ENCODE data around the gene RHOT1. TPM values are rescaled to one million over a fixed set of nuclear protein-coding genes. Genes with fewer than 3 reads are reported as not detected.
A peak's percentile ranks its signal among the peaks of the same experiment; 100 is the strongest.

The RHOT1 gene
- polyA plus RNA-seq, 4 donors, result 23.2 to 61.5 (median 34.8) TPM

DNA sequence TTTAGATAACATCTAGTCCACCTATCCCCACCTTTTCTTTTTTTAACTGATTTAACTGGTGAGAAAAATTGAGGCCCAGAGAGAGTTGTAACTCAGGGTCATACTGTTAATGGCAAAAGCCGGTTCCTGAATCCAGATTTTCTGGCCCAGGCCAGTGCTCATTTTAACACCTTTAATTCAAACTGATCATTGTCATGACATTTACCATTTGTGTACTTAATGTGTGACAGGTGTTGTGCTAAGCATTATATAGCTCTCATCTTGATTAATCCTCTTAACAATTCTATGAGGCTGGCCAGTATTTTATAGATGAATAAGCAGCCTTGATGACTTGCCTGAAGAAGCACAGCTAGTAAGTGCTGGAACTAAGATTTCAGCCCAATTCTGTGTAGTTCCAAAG lies 14.4 kb downstream of the RHOT1 start:
- Histone ChIP-seq H3K9me3 (ENCODE audit: control insufficient read depth in 2 of 2, insufficient read depth in 1 of 2, low read depth in 1 of 2, low read length in 1 of 2) (no peaks in the 10 kb centered on the region), H3K27me3 (ENCODE audit: control insufficient read depth in 3 of 3, insufficient read depth in 3 of 3, low read length in 3 of 3) (no peaks in the 10 kb centered on the region), H3K4me3 (ENCODE audit: low read depth in 1 of 3, low read length in 3 of 3) (no peak overlapping the region), H3K4me1 (ENCODE audit: control insufficient read depth in 3 of 3, insufficient read depth in 2 of 3, low read depth in 1 of 3, low read length in 2 of 3) (peaks cover 0 to 11% (median 0%) of the 10 kb centered on the region in 3 donors), H3K36me3 (ENCODE audit: control insufficient read depth in 3 of 3, insufficient read depth in 2 of 3, low read depth in 1 of 3, low read length in 3 of 3) (peaks cover 0 to 50% (median 5%) of the 10 kb centered on the region in 3 donors), H3K27ac (ENCODE audit: low read depth in 1 of 3, low read length in 2 of 3) (no peak overlapping the region)
- FAIRE-seq (no peak), DNase-seq (no peak)
- WGBS, 3 donors, result 93 to 100% (median 94%) methylated on average over 1 of the region's 1 CpG

DNA sequence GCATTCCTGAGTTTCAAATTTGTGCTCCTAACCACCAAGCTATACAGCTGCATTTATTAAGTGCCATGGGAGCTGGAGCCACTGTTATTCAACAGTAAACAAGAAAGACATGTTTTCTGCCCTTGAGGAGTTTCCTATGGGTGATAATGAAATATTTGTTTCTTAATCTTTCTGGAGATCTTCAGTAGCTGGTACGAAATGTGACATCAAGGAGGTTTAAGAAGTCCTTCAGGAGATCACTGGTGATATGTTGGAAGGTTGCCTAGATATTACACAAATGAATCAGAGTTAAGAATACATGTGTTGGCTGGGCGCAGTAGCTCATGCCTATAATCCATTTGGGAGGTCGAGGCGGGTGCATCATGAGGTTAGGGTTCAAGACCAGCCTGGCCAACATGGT lies 14.9 kb downstream of the RHOT1 start:
- 90 to 94% (median 93%) methylated on average over 4 of the region's 4 CpGs for WGBS, 3 donors
- Histone ChIP-seq H3K4me3 (ENCODE audit: low read depth in 1 of 3, low read length in 3 of 3) (no peak overlapping the region), H3K27ac (ENCODE audit: low read depth in 1 of 3, low read length in 2 of 3) (no peak overlapping the region), H3K4me1 (ENCODE audit: control insufficient read depth in 3 of 3, insufficient read depth in 2 of 3, low read depth in 1 of 3, low read length in 2 of 3) (peaks cover 0 to 11% (median 4%) of the 10 kb centered on the region in 3 donors), H3K9me3 (ENCODE audit: control insufficient read depth in 2 of 2, insufficient read depth in 1 of 2, low read depth in 1 of 2, low read length in 1 of 2) (no peaks in the 10 kb centered on the region), H3K36me3 (ENCODE audit: control insufficient read depth in 3 of 3, insufficient read depth in 2 of 3, low read depth in 1 of 3, low read length in 3 of 3) (peaks cover 0 to 54% (median 5%) of the 10 kb centered on the region in 3 donors), H3K27me3 (ENCODE audit: control insufficient read depth in 3 of 3, insufficient read depth in 3 of 3, low read length in 3 of 3) (no peaks in the 10 kb centered on the region)
- FAIRE-seq (no peak), DNase-seq (no peak)

DNA sequence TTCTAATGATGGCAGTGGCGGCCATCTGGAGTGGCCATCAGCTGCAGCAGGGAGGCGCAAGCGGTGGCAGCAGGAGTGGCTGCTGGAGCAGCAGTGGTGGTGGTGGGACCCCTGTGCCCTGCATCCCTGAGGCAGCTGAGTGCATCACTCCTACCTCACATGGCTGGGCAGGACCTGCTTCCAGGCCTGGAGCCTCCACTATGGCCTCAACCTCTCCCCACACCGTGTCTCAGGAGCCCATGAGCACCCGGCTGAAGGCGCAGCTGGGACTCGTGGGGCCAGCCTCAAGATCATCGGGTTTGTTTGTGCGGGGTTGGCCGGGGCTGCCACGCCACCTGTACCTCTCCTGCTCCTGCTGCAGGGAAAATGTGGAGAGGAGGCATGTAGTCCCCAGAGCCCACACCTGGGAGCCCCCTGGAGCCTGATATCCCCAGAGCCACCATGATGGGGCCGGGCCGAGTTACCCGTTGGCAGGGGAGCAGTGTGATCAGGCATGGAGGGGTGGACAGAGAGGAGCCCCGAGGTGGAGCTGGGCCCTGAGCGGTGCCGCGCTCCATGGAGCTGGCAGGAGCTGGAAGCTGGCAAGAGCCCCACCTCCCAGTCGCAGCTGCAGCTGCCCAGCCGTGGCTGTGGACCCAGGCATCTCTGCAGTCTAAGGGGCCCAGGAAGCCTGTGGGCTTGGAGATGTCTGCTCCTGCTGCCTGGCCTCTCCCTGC lies 16.7 kb downstream of the RHOT1 start:
- Histone ChIP-seq H3K27me3 (ENCODE audit: control insufficient read depth in 3 of 3, insufficient read depth in 3 of 3, low read length in 3 of 3) (no peaks in the 10 kb centered on the region), H3K4me3 (ENCODE audit: low read depth in 1 of 3, low read length in 3 of 3) (no peak overlapping the region), H3K4me1 (ENCODE audit: control insufficient read depth in 3 of 3, insufficient read depth in 2 of 3, low read depth in 1 of 3, low read length in 2 of 3) (peaks cover 0 to 4% (median 0%) of the 10 kb centered on the region in 3 donors), H3K27ac (ENCODE audit: low read depth in 1 of 3, low read length in 2 of 3) (no peak overlapping the region), H3K36me3 (ENCODE audit: control insufficient read depth in 3 of 3, insufficient read depth in 2 of 3, low read depth in 1 of 3, low read length in 3 of 3) (peaks cover 0 to 55% (median 3%) of the 10 kb centered on the region in 3 donors), H3K9me3 (ENCODE audit: control insufficient read depth in 2 of 2, insufficient read depth in 1 of 2, low read depth in 1 of 2, low read length in 1 of 2) (peaks cover 0 to 3% of the 10 kb centered on the region in 2 donors)
- WGBS, 3 donors, result 92 to 95% (median 95%) methylated on average over 18 to 20 of the region's 20 CpGs
- FAIRE-seq (no peak), DNase-seq (no peak)

DNA sequence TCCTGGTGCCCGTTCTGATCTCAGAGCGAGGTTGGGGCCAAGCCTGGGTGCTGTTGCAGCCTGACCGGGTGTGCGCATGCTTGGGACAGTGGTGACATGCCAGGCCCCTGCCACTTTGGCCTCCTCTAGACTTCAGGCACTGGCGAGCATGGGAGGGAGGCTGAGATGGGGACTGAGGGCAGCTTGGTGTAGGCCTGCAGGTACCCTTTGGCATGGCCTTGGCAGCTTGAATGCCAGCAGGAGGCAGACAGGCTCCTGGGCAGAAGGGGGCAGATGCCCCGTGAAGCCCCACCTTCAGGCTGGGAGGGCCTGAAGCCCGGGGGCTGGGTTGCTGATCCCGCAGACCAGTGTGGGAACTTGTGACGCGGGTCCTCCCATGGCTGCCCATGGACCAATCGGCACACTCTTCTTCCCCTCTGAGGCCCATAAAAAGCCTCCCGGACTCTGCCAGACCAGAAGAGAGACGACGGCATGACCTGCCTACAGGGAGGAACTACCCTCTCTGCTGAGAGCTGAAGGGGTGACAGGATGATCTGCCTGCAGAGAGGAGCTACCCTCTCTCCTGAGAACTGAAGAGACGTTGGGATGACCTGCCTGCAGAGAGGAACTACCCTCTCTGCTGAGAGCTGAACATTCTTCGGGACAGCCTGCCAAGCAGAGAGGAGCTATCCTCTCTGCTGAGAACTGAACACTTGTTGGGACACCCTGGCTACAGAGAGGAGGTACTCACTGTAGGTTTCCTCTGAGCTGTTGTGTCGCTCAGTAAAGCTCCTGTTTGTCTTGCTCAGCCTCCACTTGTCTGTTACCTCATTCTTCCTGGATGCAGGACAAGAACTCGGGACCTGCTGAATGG lies 17.5 kb downstream of the RHOT1 start:
- FAIRE-seq, result no peak
- Histone ChIP-seq H3K36me3 (ENCODE audit: control insufficient read depth in 3 of 3, insufficient read depth in 2 of 3, low read depth in 1 of 3, low read length in 3 of 3) (peaks cover 0 to 57% (median 3%) of the 10 kb centered on the region in 3 donors), H3K27me3 (ENCODE audit: control insufficient read depth in 3 of 3, insufficient read depth in 3 of 3, low read length in 3 of 3) (no peaks in the 10 kb centered on the region), H3K4me3 (ENCODE audit: low read depth in 1 of 3, low read length in 3 of 3) (no peak overlapping the region), H3K27ac (ENCODE audit: low read depth in 1 of 3, low read length in 2 of 3) (no peak overlapping the region), H3K4me1 (ENCODE audit: control insufficient read depth in 3 of 3, insufficient read depth in 2 of 3, low read depth in 1 of 3, low read length in 2 of 3) (peaks cover 0 to 4% (median 0%) of the 10 kb centered on the region in 3 donors), H3K9me3 (ENCODE audit: control insufficient read depth in 2 of 2, insufficient read depth in 1 of 2, low read depth in 1 of 2, low read length in 1 of 2) (peaks cover 0 to 9% of the 10 kb centered on the region in 2 donors)
- 94 to 97% (median 96%) methylated on average over 18 of the region's 18 CpGs for WGBS, 3 donors
- no peak for DNase-seq

DNA sequence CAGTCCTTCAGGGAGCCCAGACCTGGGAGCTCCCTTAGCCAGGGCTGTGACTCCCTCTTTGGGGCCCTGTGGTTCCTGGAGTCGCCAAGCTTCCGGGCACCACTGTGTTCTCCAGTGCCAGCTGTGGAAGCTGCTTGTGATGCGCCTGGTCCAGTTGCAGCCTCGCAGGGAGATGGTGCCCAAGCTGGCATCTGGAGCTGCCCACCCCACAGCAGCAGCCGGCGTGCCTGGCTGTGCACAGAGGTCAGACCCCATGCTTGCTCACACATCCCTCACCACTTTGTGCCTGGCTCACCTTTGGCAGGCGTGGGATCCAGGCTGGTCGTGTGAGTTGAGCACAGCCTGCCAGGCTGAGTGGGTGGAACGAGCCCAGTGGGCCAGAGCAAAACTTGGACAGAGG lies 18.2 kb downstream of the RHOT1 start:
- H3K36me3 ChIP-seq (ENCODE audit: control insufficient read depth in 3 of 3, insufficient read depth in 2 of 3, low read depth in 1 of 3, low read length in 3 of 3), result peaks cover 0 to 54% (median 3%) of the 10 kb centered on the region in 3 donors
- H3K4me1 ChIP-seq (ENCODE audit: control insufficient read depth in 3 of 3, insufficient read depth in 2 of 3, low read depth in 1 of 3, low read length in 2 of 3), result peaks cover 0 to 4% (median 0%) of the 10 kb centered on the region in 3 donors
- FAIRE-seq (no peak), DNase-seq (no peak)
- no peak overlapping the region for H3K27ac ChIP-seq (ENCODE audit: low read depth in 1 of 3, low read length in 2 of 3)
- H3K27me3 ChIP-seq (ENCODE audit: control insufficient read depth in 3 of 3, insufficient read depth in 3 of 3, low read length in 3 of 3), result no peaks in the 10 kb centered on the region
- WGBS, 3 donors, result 96 to 97% (median 97%) methylated on average over 9 of the region's 9 CpGs
- peaks cover 0 to 10% of the 10 kb centered on the region in 2 donors for H3K9me3 ChIP-seq (ENCODE audit: control insufficient read depth in 2 of 2, insufficient read depth in 1 of 2, low read depth in 1 of 2, low read length in 1 of 2)
- H3K4me3 ChIP-seq (ENCODE audit: low read depth in 1 of 3, low read length in 3 of 3), result no peak overlapping the region

DNA sequence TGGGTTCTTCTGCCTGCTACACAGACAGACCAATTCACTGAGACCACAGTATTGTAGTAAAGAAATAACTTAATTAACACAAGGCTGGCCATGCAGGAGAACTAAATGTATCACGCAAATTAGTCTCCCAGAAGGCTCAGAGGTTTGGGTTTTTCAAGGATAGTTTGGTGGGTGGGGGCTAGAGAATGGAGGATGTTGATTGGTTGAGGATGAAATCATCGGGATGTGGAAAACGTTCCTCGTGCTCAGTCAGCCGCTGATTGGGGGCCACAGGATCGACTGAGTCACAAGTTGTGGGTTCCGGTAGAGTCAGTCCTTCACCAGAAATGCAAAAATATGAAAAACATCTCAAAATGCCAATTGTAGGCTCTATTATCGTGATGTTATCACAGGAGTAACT lies 18.7 kb downstream of the RHOT1 start:
- 95 to 97% (median 96%) methylated on average over 8 of the region's 8 CpGs for WGBS, 3 donors
- Histone ChIP-seq H3K4me3 (ENCODE audit: low read depth in 1 of 3, low read length in 3 of 3) (no peak overlapping the region), H3K9me3 (ENCODE audit: control insufficient read depth in 2 of 2, insufficient read depth in 1 of 2, low read depth in 1 of 2, low read length in 1 of 2) (peaks cover 0 to 14% of the 10 kb centered on the region in 2 donors), H3K27me3 (ENCODE audit: control insufficient read depth in 3 of 3, insufficient read depth in 3 of 3, low read length in 3 of 3) (no peaks in the 10 kb centered on the region), H3K36me3 (ENCODE audit: control insufficient read depth in 3 of 3, insufficient read depth in 2 of 3, low read depth in 1 of 3, low read length in 3 of 3) (peaks cover 0 to 55% (median 3%) of the 10 kb centered on the region in 3 donors), H3K27ac (ENCODE audit: low read depth in 1 of 3, low read length in 2 of 3) (no peak overlapping the region), H3K4me1 (ENCODE audit: control insufficient read depth in 3 of 3, insufficient read depth in 2 of 3, low read depth in 1 of 3, low read length in 2 of 3) (peaks cover 0 to 4% (median 0%) of the 10 kb centered on the region in 3 donors)
- FAIRE-seq, result no peak
- DNase-seq, result no peak

DNA sequence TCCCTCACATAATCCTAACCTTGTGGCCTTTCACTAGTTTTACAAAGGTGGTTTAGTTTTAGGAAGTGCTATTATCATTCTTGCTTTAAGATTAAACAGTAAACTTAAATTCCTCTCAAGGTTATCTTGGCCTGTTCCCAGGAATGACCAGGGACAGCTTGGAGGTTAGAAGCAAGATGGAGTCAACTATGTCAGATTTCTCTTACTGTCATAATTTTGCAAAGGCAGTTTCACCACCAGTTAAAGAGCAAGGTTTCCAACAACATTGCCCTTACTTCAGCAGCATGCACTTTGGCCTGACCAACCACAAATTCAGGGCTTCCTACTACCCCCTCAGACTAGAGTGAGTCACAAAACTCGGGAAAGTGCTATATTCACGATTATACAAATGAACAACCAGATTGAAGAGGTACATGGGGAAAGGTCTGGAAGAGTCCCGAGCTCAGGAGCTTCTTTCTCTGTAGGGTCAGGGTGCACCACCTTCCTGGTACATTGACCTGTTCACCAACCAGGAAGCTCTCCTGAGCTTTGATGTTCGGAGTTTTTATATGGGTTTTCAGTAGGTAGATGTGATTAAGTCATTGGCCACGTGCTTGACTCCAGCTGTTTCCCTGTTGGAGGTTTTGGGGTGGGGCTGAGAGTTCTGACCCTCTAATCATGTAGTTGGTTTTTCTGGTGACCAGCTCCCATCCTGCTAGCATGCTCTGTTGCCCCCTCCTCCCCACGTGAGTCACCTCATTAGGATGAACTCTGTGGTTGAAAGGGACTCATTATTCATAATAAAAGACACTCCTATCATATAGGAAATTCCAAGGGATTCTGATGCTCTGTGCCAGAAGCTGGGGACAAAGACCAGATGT lies 19.4 kb downstream of the RHOT1 start:
- peaks cover 0 to 4% (median 0%) of the 10 kb centered on the region in 3 donors for H3K4me1 ChIP-seq (ENCODE audit: control insufficient read depth in 3 of 3, insufficient read depth in 2 of 3, low read depth in 1 of 3, low read length in 2 of 3)
- H3K27me3 ChIP-seq (ENCODE audit: control insufficient read depth in 3 of 3, insufficient read depth in 3 of 3, low read length in 3 of 3), result no peaks in the 10 kb centered on the region
- no peak overlapping the region for H3K4me3 ChIP-seq (ENCODE audit: low read depth in 1 of 3, low read length in 3 of 3)
- H3K9me3 ChIP-seq (ENCODE audit: control insufficient read depth in 2 of 2, insufficient read depth in 1 of 2, low read depth in 1 of 2, low read length in 1 of 2), result peaks cover 0 to 17% of the 10 kb centered on the region in 2 donors
- H3K27ac ChIP-seq (ENCODE audit: low read depth in 1 of 3, low read length in 2 of 3), result peak overlapping the region in 1 of 3 donors; percentile 15
- FAIRE-seq, result no peak
- peak in 1 of 2 donors; percentile 77 for DNase-seq
- peaks cover 0 to 55% (median 3%) of the 10 kb centered on the region in 3 donors for H3K36me3 ChIP-seq (ENCODE audit: control insufficient read depth in 3 of 3, insufficient read depth in 2 of 3, low read depth in 1 of 3, low read length in 3 of 3)
- WGBS, 3 donors, result 48 to 71% (median 59%) methylated on average over 6 of the region's 6 CpGs

DNA sequence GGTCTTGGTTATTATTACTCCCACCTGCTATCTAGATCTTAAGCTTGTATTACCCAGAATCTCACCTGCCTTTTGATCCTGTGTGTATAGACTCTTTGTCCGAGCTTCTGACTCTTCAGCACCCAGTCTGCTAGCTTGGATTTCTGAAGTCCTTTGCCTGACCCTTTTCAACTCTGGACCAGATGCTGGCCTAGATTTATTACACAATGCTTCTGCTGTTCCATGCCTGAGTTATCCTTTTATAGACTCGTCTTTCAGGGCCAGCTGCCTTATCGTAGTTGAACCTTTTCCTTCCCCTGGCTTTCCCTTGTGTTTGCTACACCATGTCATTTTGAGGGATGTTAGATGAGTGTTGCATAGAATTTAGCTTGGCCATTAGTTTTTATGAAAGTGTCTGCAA lies 32.6 kb downstream of the RHOT1 start:
- no peak for FAIRE-seq

More for the DNA sequence above, 32.6 kb downstream of the RHOT1 start:
- H3K27me3 ChIP-seq (ENCODE audit: control insufficient read depth in 3 of 3, insufficient read depth in 3 of 3, low read length in 3 of 3), result no peaks in the 10 kb centered on the region
- H3K9me3 ChIP-seq (ENCODE audit: control insufficient read depth in 2 of 2, insufficient read depth in 1 of 2, low read depth in 1 of 2, low read length in 1 of 2), result peaks cover 0 to 20% of the 10 kb centered on the region in 2 donors
- H3K4me1 ChIP-seq (ENCODE audit: control insufficient read depth in 3 of 3, insufficient read depth in 2 of 3, low read depth in 1 of 3, low read length in 2 of 3), result no peaks in the 10 kb centered on the region
- WGBS, 3 donors, result 88 to 92% (median 91%) methylated on average over 3 of the region's 3 CpGs
- no peak overlapping the region for H3K4me3 ChIP-seq (ENCODE audit: low read depth in 1 of 3, low read length in 3 of 3)
- no peak overlapping the region for H3K27ac ChIP-seq (ENCODE audit: low read depth in 1 of 3, low read length in 2 of 3)
- peaks cover 5 to 36% (median 9%) of the 10 kb centered on the region in 3 donors for H3K36me3 ChIP-seq (ENCODE audit: control insufficient read depth in 3 of 3, insufficient read depth in 2 of 3, low read depth in 1 of 3, low read length in 3 of 3)
- no peak for DNase-seq

Data from small intestine (tissue), 7 donors.